Activated CD4-positive, alpha-beta T cell treated with anti-CD3 and anti-CD28 coated beads, Interleukin-2, amount 50 U/mL, for 1 hour (primary cell): ENCODE results near the gene PPEF1.
A peak's percentile ranks its signal among the peaks of the same experiment; 100 is the strongest.

Experiments used
- DNase-seq: peaks from one replicate; pipeline ENCODE4 v3.0.0-alpha.2; 2020

The PPEF1 gene

GRCh38 chrX:18707426-18708049 lies at the start of gene PPEF1:
PPEF1 (plus strand) TSS chrX:18707645; CDS start chrX:18707781, 136 bp downstream.
- no peak for DNase-seq

GRCh38 chrX:18661273-18661672 lies 46.2 kb upstream of the PPEF1 start:
- DNase-seq = no peak

GRCh38 chrX:18664947-18665346 lies 42.5 kb upstream of the PPEF1 start:
- DNase-seq = no peak

- no peak for DNase-seq
These were observed 40.8 kb upstream of the PPEF1 start for GRCh38 chrX:18666614-18667013.

- DNase-seq = no peak
These were observed 39.2 kb upstream of the PPEF1 start for GRCh38 chrX:18668071-18668835.

- no peak for DNase-seq
These were observed 35.4 kb upstream of the PPEF1 start, which contains the start of gene RS1 for GRCh38 chrX:18672008-18672407. RS1 (minus strand) TSS chrX:18672108; CDS start chrX:18672068, 40 bp downstream.

- peak; percentile 3 for DNase-seq
These were observed 33.0 kb upstream of the PPEF1 start for GRCh38 chrX:18674417-18674787.

GRCh38 chrX:18674788-18675735 lies 32.4 kb upstream of the PPEF1 start:
- peak; percentile 70 for DNase-seq

GRCh38 chrX:18676050-18676449 lies 31.4 kb upstream of the PPEF1 start:
- no peak for DNase-seq

GRCh38 chrX:18676470-18676869 lies 31.0 kb upstream of the PPEF1 start:
- DNase-seq = no peak

- no peak for DNase-seq
These were observed 30.1 kb upstream of the PPEF1 start for GRCh38 chrX:18677161-18677869.

GRCh38 chrX:18681996-18682395 lies 25.4 kb upstream of the PPEF1 start:
- no peak for DNase-seq

GRCh38 chrX:18682979-18683387 lies 24.5 kb upstream of the PPEF1 start:
- DNase-seq = no peak

- DNase-seq = no peak
These were observed 19.5 kb upstream of the PPEF1 start for GRCh38 chrX:18687856-18688495.

- no peak for DNase-seq
These were observed 16.0 kb upstream of the PPEF1 start for GRCh38 chrX:18691431-18691830.

GRCh38 chrX:18692541-18692940 lies 14.9 kb upstream of the PPEF1 start:
- no peak for DNase-seq

- DNase-seq = no peak
These were observed 10.8 kb upstream of the PPEF1 start for GRCh38 chrX:18696653-18697052.

GRCh38 chrX:18698737-18699650 lies 8.5 kb upstream of the PPEF1 start:
- no peak for DNase-seq

- DNase-seq = no peak
These were observed 5.7 kb upstream of the PPEF1 start for GRCh38 chrX:18701621-18702361.
